ENCODE results near the gene COX7B.

COX7B gene

GRCh38 chrX:77953302-77953701 lies 54.0 kb downstream of the COX7B start:
- no peak overlapping the region for H3K27ac ChIP-seq (ENCODE audit: low read length)
- no peak overlapping the region for H3K9ac ChIP-seq (ENCODE audit: low read length)
- no peaks in the 10 kb centered on the region for H4K20me1 ChIP-seq (ENCODE audit: insufficient read depth, low read length)
- H3K27me3 ChIP-seq (ENCODE audit: low read depth, low read length), result no peaks in the 10 kb centered on the region
- H3K36me3 ChIP-seq (replicated peaks; ENCODE audit: low read depth, low read length), result no peaks in the 10 kb centered on the region
- no peak overlapping the region for H3K4me3 ChIP-seq (ENCODE audit: low read length)
- H3K4me2 ChIP-seq (ENCODE audit: low read length), result peak overlapping the region; percentile 18; the same call in 1 of the 2 replicates
- TF ChIP-seq EZH2phosphoT487 (IDR thresholded peaks at IDR 0.05; ENCODE audit: low read depth), result no peak
- no peak overlapping the region for H2AFZ ChIP-seq (ENCODE audit: low read depth, low read length)
- peaks cover 14% of the 10 kb centered on the region for H3K4me1 ChIP-seq (ENCODE audit: low read length)
- no peaks in the 10 kb centered on the region for H3K79me2 ChIP-seq (ENCODE audit: low read length)
- H3K9me3 ChIP-seq (ENCODE audit: insufficient read depth, low read length), result no peaks in the 10 kb centered on the region

GRCh38 chrX:77953708-77954107 lies 54.4 kb downstream of the COX7B start:
- Histone ChIP-seq H3K36me3 (replicated peaks; ENCODE audit: low read depth, low read length) (no peaks in the 10 kb centered on the region), H3K27me3 (ENCODE audit: low read depth, low read length) (no peaks in the 10 kb centered on the region), H2AFZ (ENCODE audit: low read depth, low read length) (no peak overlapping the region), H3K27ac (ENCODE audit: low read length) (no peak overlapping the region), H3K4me3 (ENCODE audit: low read length) (no peak overlapping the region), H3K4me1 (ENCODE audit: low read length) (peaks cover 14% of the 10 kb centered on the region), H3K9me3 (ENCODE audit: insufficient read depth, low read length) (no peaks in the 10 kb centered on the region), H3K9ac (ENCODE audit: low read length) (no peak overlapping the region), H3K79me2 (ENCODE audit: low read length) (no peaks in the 10 kb centered on the region), H3K4me2 (ENCODE audit: low read length) (peak overlapping the region; percentile 18; the same call in 1 of the 2 replicates), H4K20me1 (ENCODE audit: insufficient read depth, low read length) (no peaks in the 10 kb centered on the region)
- TF ChIP-seq CTCF (IDR thresholded peaks at IDR 0.05; ENCODE audit: low read depth, low read length) (no peak), EZH2phosphoT487 (IDR thresholded peaks at IDR 0.05; ENCODE audit: low read depth) (no peak)

Measured in OCI-LY3 (cell line).